CD4-positive, alpha-beta memory T cell (primary cell): ENCODE results near the gene PAIP2B. TPM values are rescaled to one million over a fixed set of nuclear protein-coding genes. Genes with fewer than 3 reads are reported as not detected.

Source experiments
- CTCF ChIA-PET: fragments of 350-600 bp; sonication (Branson Sonifier 250); formaldehyde crosslinking; loops from one replicate; lab custom pipeline; 2021; ENCODE audit warnings: inconsistent platforms; ENCODE audit not compliant: partially characterized antibody; lab: Charles Lee
- POLR2A ChIA-PET: fragments of 350-600 bp; sonication (Branson Sonifier 250); formaldehyde crosslinking; loops from one replicate; lab custom pipeline; 2021; ENCODE audit not compliant: partially characterized antibody; lab: Charles Lee
- DNase-seq, 5 donors: peaks; one replicate each; pipeline versions ENCODE4 v3.0.0 to v3.0.0-alpha.2; 2020 to 2022; ENCODE audit warnings: mixed read lengths in 1 of 5
- H3K27ac ChIP-seq: one replicate; pipeline ENCODE4 v1.7.0; 2013; ENCODE audit warnings: low read depth, low read length
- H3K27me3 ChIP-seq: 2 replicates; pipeline ENCODE4 v1.7.0; 2013; ENCODE audit warnings: mild to moderate bottlenecking, low read length, moderate library complexity; ENCODE audit not compliant: insufficient read depth
- H3K36me3 ChIP-seq: 2 replicates; pipeline ENCODE4 v1.7.0; 2013; ENCODE audit warnings: mild to moderate bottlenecking, low read length, moderate library complexity; ENCODE audit not compliant: insufficient read depth
- H3K4me1 ChIP-seq: 2 replicates; pipeline ENCODE4 v1.7.0; 2013; ENCODE audit warnings: mild to moderate bottlenecking, low read length, moderate library complexity; ENCODE audit not compliant: insufficient read depth
- H3K4me3 ChIP-seq, 2 donors: one replicate each; pipeline ENCODE4 v1.7.0; 2013; ENCODE audit warnings: low read length in 2 of 2, mild to moderate bottlenecking in 1 of 2
- H3K9me3 ChIP-seq, 2 donors: one replicate each; pipeline ENCODE4 v1.7.0; 2013; ENCODE audit warnings: low read length in 2 of 2, control low read depth in 1 of 2; ENCODE audit not compliant: control insufficient read depth in 1 of 2
- H3K27ac Mint-ChIP-seq, 7 donors: one replicate each; pipeline ENCODE4 v1.8.0; 2020 to 2021; ENCODE audit warnings: mixed read lengths in 7 of 7, mild to moderate bottlenecking in 6 of 7, inconsistent platforms in 3 of 7, moderate library complexity in 3 of 7
- H3K27me3 Mint-ChIP-seq, 2 donors: one replicate each; pipeline ENCODE4 v1.8.0; 2020 to 2021; ENCODE audit warnings: mixed read lengths in 2 of 2
- H3K36me3 Mint-ChIP-seq, 2 donors: one replicate each; pipeline ENCODE4 v1.8.0; 2020 to 2021; ENCODE audit warnings: mixed read lengths in 2 of 2, inconsistent platforms in 1 of 2, mild to moderate bottlenecking in 1 of 2
- H3K4me1 Mint-ChIP-seq, 4 donors: one replicate each; pipeline ENCODE4 v1.8.0; 2020 to 2021; ENCODE audit warnings: mixed read lengths in 4 of 4, mild to moderate bottlenecking in 1 of 4
- H3K4me3 Mint-ChIP-seq, 8 donors: one replicate each; pipeline ENCODE4 v1.8.0; 2020 to 2021; ENCODE audit warnings: mixed read lengths in 8 of 8, mild to moderate bottlenecking in 7 of 8, moderate library complexity in 6 of 8, inconsistent platforms in 3 of 8
- H3K9me3 Mint-ChIP-seq, 8 donors: one replicate each; pipeline ENCODE4 v1.8.0; 2020 to 2021; ENCODE audit warnings: mixed read lengths in 8 of 8, mild to moderate bottlenecking in 5 of 8, inconsistent platforms in 3 of 8, moderate library complexity in 1 of 8
- intact Hi-C: fragments of 100-400 bp; cut with micrococcal nuclease; formaldehyde crosslinking; loops from one replicate; pipeline ENCODE4 v1.15.1; 2023
- polyA plus RNA-seq, 2 donors: library from polyadenylated mRNA; unstranded; fragments of 300-500 nt; fragmentation: Illumina TruSeq; gene quantifications; one replicate each; pipeline ENCODE4 v1.2.3, GENCODE V29; 2021
- total RNA-seq, 2 experiments: library from RNA; stranded (reverse); gene quantifications; one replicate each; pipeline ENCODE4 v1.2.3, GENCODE V29; 2021

Gene PAIP2B
- total and polyA plus RNA-seq, 4 experiments from 2014 or later: 1.7 to 11.0 (median 5.8) TPM

GRCh38 chr2:71155846-71156245, 71.1 kb downstream of the PAIP2B start:
- no peaks in the 10 kb centered on the region for H3K9me3 ChIP-seq
- ChIA-PET POLR2A (no interaction called here), CTCF (interaction anchor here (0.7 to 2.2 kb wide), 7 partner anchors 10 to 357 kb away, joined by 3 to 11 read pairs (median 3); partner anchors contain the start of gene PAIP2B)
- Mint-ChIP-seq H3K36me3 (peaks cover 0 to 3% of the 10 kb centered on the region in 2 donors), H3K27ac (no peak overlapping the region), H3K9me3 (no peaks in the 10 kb centered on the region), H3K4me1 (peaks cover 2 to 9% (median 9%) of the 10 kb centered on the region in 4 donors), H3K27me3 (peaks cover 8 to 9% of the 10 kb centered on the region in 2 donors), H3K4me3 (no peak overlapping the region)
- no peak overlapping the region for H3K4me3 ChIP-seq
- H3K4me1 ChIP-seq: peaks cover 8% of the 10 kb centered on the region
- no peaks in the 10 kb centered on the region for H3K27me3 ChIP-seq
- H3K36me3 ChIP-seq: no peaks in the 10 kb centered on the region
- no peak for DNase-seq
- H3K27ac ChIP-seq: no peak overlapping the region
- intact Hi-C loops: no loop called here

DNA sequence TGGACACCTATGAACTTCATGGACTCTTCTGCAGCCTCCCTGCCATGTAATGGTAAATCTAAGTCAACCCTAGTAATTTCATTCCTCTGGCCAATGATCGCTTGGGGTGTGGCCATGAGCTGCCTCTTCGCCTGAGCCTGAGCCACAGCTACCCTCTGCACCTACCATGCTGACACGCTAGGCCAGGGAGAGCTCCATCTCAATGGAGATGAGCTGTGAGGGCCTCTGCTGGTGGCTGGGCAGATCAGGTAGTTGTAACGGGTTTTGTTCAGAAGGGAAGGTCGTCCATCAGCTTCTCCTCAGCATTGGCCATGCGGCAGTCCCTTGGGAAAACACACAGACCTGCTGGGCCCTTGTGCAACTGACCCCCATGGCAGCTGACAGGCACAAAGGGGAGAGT, 72.1 kb downstream of the PAIP2B start:
- no peaks in the 10 kb centered on the region for H3K36me3 ChIP-seq
- ChIA-PET CTCF (interaction anchor here (2.0 to 2.2 kb wide), 2 partner anchors 54 to 356 kb away, joined by 7 to 10 read pairs; no protein-coding TSS in a partner anchor), POLR2A (no interaction called here)
- H3K27ac ChIP-seq: no peak overlapping the region
- H3K4me3 Mint-ChIP-seq: no peak overlapping the region
- H3K27me3 Mint-ChIP-seq: peaks cover 6 to 8% of the 10 kb centered on the region in 2 donors
- intact Hi-C loops: no loop called here
- H3K4me1 ChIP-seq: peaks cover 8% of the 10 kb centered on the region
- H3K9me3 Mint-ChIP-seq: no peaks in the 10 kb centered on the region
- H3K27ac Mint-ChIP-seq: no peak overlapping the region
- H3K36me3 Mint-ChIP-seq: peaks cover 5 to 12% of the 10 kb centered on the region in 2 donors
- peaks cover 2 to 11% (median 9%) of the 10 kb centered on the region in 4 donors for H3K4me1 Mint-ChIP-seq
- no peak for DNase-seq
- no peaks in the 10 kb centered on the region for H3K27me3 ChIP-seq
- no peak overlapping the region for H3K4me3 ChIP-seq
- no peaks in the 10 kb centered on the region for H3K9me3 ChIP-seq

DNA sequence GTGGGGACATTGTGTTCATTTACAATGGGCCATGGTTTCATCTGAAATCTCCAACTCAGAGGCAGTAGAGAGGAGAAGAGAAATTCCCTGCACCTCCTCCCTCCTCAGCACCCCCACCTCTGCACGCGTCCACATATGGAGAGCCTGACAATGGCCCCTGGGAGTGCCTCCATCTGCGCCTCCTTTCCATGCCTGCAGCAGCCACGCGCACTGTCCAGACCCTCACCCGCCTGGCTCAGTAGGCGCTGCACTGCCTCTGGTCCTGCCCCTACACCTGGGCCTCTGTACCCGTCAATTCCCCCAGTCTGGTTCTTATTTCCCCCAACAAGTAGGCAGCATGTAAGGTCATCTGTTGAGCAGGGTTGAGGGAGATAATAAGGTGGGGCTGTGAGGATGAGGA, 72.6 kb downstream of the PAIP2B start:
- Histone ChIP-seq H3K27ac (no peak overlapping the region), H3K4me3 (no peak overlapping the region), H3K36me3 (no peaks in the 10 kb centered on the region), H3K4me1 (peaks cover 8% of the 10 kb centered on the region), H3K27me3 (no peaks in the 10 kb centered on the region), H3K9me3 (no peaks in the 10 kb centered on the region)
- no peak for DNase-seq
- ChIA-PET CTCF (interaction anchor here (2.0 kb wide), 1 partner anchor 53 kb away, joined by 10 read pairs; no protein-coding TSS in a partner anchor), POLR2A (no interaction called here)
- Mint-ChIP-seq H3K27ac (no peak overlapping the region), H3K27me3 (peaks cover 6 to 8% of the 10 kb centered on the region in 2 donors), H3K36me3 (peaks cover 10 to 16% of the 10 kb centered on the region in 2 donors), H3K4me1 (peaks cover 2 to 11% (median 9%) of the 10 kb centered on the region in 4 donors), H3K9me3 (no peaks in the 10 kb centered on the region), H3K4me3 (no peak overlapping the region)
- intact Hi-C loops: no loop called here

DNA sequence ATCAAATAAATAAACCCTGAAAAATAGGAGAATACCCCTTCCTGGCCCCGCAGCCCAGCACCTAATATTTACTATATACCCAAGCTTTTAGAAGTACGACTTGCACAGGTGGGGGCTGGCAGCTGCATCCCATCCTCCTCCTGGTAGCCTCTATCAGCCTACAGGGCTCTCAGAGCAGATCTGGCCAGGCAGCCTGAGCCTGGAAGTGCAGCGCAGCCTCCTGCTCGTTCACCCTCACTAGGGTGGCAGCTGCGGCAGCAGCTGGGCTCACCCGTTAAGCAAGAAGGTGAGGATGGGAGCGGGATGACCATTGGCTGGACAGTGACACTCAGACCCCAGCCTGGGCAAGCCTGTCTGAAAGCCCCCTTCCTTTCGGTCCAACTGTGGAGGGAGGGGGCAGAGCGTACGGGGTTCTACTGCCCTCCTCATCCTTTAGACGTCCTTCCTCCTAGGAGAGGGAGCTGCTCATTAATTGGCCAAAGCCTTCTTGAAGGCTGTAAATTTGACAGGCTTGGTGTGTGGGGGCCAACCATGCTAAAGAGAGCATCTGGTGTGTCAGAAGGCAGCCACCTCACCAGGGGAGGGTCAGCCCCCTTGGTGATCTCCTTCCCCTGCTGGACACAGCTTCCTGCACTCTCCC, 73.2 kb downstream of the PAIP2B start:
- ChIA-PET POLR2A (no interaction called here), CTCF (interaction anchor here (2.0 kb wide), 1 partner anchor 52 kb away, joined by 10 read pairs; no protein-coding TSS in a partner anchor)
- peaks cover 5% of the 10 kb centered on the region for H3K36me3 ChIP-seq
- intact Hi-C loops: no loop called here
- Mint-ChIP-seq H3K27ac (no peak overlapping the region), H3K27me3 (peaks cover 6 to 8% of the 10 kb centered on the region in 2 donors), H3K4me1 (peaks cover 2 to 11% (median 9%) of the 10 kb centered on the region in 4 donors), H3K4me3 (no peak overlapping the region), H3K9me3 (no peaks in the 10 kb centered on the region), H3K36me3 (peaks cover 15 to 22% of the 10 kb centered on the region in 2 donors)
- no peaks in the 10 kb centered on the region for H3K9me3 ChIP-seq
- H3K27me3 ChIP-seq: no peaks in the 10 kb centered on the region
- H3K4me1 ChIP-seq: peaks cover 8% of the 10 kb centered on the region
- H3K27ac ChIP-seq: no peak overlapping the region
- DNase-seq: no peak
- no peak overlapping the region for H3K4me3 ChIP-seq

DNA sequence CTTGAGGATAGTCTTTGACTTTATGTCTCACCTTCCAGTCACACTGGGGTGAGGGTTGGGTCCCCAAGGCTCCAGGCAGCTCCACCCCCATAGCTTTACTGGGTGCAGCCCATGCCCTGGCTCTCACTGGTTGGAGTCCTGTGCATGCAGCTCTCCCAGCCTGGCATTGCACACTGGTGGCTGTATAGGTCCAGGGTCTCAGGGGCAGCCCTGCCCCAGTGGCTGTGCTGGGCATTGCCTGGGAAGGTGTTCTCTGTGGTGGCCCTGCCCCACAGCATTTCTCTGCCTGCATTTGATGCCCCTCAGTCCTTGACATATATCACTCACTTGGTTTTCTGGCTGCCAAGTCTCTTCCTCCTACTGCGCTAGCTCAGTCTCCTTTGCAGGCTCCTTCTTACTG, 75.3 kb downstream of the PAIP2B start:
- H3K36me3 Mint-ChIP-seq: peaks cover 31 to 40% of the 10 kb centered on the region in 2 donors
- intact Hi-C loops: no loop called here
- H3K27me3 ChIP-seq: no peaks in the 10 kb centered on the region

DNA sequence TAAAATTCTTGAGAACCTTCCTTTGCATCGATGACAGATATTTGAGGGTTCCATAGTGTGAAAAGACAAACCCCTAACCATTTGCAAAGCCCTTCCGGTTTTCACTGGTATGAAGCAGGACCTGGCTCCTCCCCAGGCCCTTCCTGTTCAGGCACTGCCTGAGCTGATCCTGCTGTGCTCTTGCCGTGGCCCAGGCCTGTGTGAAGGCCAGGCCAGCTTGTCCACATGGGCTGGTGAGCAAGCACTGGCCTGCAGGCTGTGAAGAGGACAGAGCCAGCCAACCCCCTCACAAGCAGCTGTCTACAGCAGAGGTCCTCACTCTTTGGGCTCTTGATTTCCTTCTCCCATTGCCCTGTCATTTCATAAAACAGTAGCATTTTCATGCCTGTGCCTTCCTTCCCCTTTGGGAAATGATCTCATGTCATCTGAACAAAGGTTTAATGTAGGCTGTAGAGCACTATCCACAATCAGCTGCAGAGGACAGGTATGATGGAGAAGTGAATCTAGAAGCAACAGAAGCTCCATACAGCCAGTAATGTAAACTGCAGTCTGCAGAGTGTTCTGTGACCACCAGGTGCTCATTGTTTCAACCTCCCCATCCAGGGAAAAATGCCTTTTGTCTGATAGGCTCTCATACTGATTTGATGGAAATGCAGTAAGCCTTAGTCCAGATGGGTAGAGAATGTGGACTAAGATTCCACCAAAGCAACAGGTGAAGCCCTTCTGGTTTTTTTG, 76.7 kb downstream of the PAIP2B start:
- ChIA-PET CTCF (interaction anchor here (1.4 kb wide), 1 partner anchor 50 kb away, joined by 3 read pairs; no protein-coding TSS in a partner anchor), POLR2A (interaction anchor here (0.6 to 1.0 kb wide), 2 partner anchors 15 to 76 kb away, joined by 4 read pairs; partner anchors contain the start of gene PAIP2B)
- Histone ChIP-seq H3K27me3 (no peaks in the 10 kb centered on the region), H3K4me3 (no peak overlapping the region), H3K36me3 (peaks cover 32% of the 10 kb centered on the region), H3K9me3 (no peaks in the 10 kb centered on the region), H3K4me1 (no peaks in the 10 kb centered on the region), H3K27ac (no peak overlapping the region)
- Mint-ChIP-seq H3K4me3 (no peak overlapping the region), H3K27me3 (peaks cover 0 to under 1% of the 10 kb centered on the region in 2 donors), H3K4me1 (peaks cover 0 to 5% (median 3%) of the 10 kb centered on the region in 4 donors), H3K36me3 (peaks cover 42 to 51% of the 10 kb centered on the region in 2 donors), H3K9me3 (no peaks in the 10 kb centered on the region), H3K27ac (peak overlapping the region in 3 of 7 donors; percentile 44 to 62 (median 58))
- DNase-seq: no peak
- intact Hi-C loops: no loop called here

More for the DNA sequence above, 75.3 kb downstream of the PAIP2B start:
- H3K27ac ChIP-seq: no peak overlapping the region
- ChIA-PET POLR2A (interaction anchor here (1.1 kb wide), 1 partner anchor 22 kb away, joined by 3 read pairs; the partner anchor contains the start of genes MCEE and MPHOSPH10), CTCF (interaction anchor here (1.0 kb wide), 1 partner anchor 131 kb away, joined by 3 read pairs; no protein-coding TSS in a partner anchor)
- no peak for DNase-seq
- no peak overlapping the region for H3K4me3 Mint-ChIP-seq
- H3K4me3 ChIP-seq: no peak overlapping the region
- no peaks in the 10 kb centered on the region for H3K9me3 ChIP-seq
- H3K4me1 Mint-ChIP-seq: peaks cover 0 to 3% (median under 1%) of the 10 kb centered on the region in 4 donors
- no peaks in the 10 kb centered on the region for H3K9me3 Mint-ChIP-seq
- peaks cover 20% of the 10 kb centered on the region for H3K36me3 ChIP-seq
- peak overlapping the region in 2 of 7 donors; percentile 16 to 74 for H3K27ac Mint-ChIP-seq
- peaks cover 2 to 5% of the 10 kb centered on the region in 2 donors for H3K27me3 Mint-ChIP-seq
- no peaks in the 10 kb centered on the region for H3K4me1 ChIP-seq
